ENCODE measurements around the gene MAP9. TPM values are rescaled to one million over a fixed set of nuclear protein-coding genes. Genes with fewer than 3 reads are reported as not detected.

The MAP9 gene
- total and polyA plus RNA-seq, 2 of the 4 experiments (the other 2 are of a cell fraction): 4.0 to 6.6 TPM

GRCh38 chr4:155322782-155323181, 54.0 kb downstream of the MAP9 start:
- dilution Hi-C loops (cut with HindIII; ENCODE audit: low sequenced_read_pairs, unreplicated experiment): no loop called here
- Histone ChIP-seq H2AFZ (replicated peaks; ENCODE audit: low read length, poor library complexity) (no peak overlapping the region), H3K4me1 (ENCODE audit: control insufficient read depth, insufficient read depth, low read length) (no peaks in the 10 kb centered on the region), H3K14ac (replicated peaks; ENCODE audit: low read depth, low read length) (no peak overlapping the region), H4K20me1 (ENCODE audit: insufficient read depth, low read length) (no peaks in the 10 kb centered on the region), H3K23ac (ENCODE audit: low read depth, low read length) (no peak overlapping the region), H3K36me3 (ENCODE audit: control insufficient read depth, insufficient read depth, low read length) (no peaks in the 10 kb centered on the region), H2BK120ac (ENCODE audit: low read depth, low read length) (no peak overlapping the region), H3K9me1 (ENCODE audit: insufficient read depth, low read length) (no peaks in the 10 kb centered on the region), H3K79me1 (ENCODE audit: low read depth in 1 of 2, low read length in 2 of 2) (no peaks in the 10 kb centered on the region), H3K4me3 (ENCODE audit: insufficient read depth, low read depth, low read length) (no peak overlapping the region), H2AK9ac (replicated peaks; ENCODE audit: low read depth, low read length, poor library complexity) (no peak overlapping the region), H2AK5ac (ENCODE audit: low read depth, low read length) (no peak overlapping the region), H4K91ac (ENCODE audit: insufficient read depth, low read depth, low read length) (no peak overlapping the region), H3K27ac (ENCODE audit: insufficient read depth, low read length) (no peak overlapping the region), H3K18ac (ENCODE audit: low read depth, low read length) (no peak overlapping the region), H2BK15ac (ENCODE audit: low read depth, low read length) (no peak overlapping the region), H3K4ac (ENCODE audit: low read depth, low read length) (no peak overlapping the region), H2BK20ac (ENCODE audit: low read depth, low read length) (no peak overlapping the region), H3K9ac (ENCODE audit: low read depth, low read length) (no peak overlapping the region), H4K5ac (ENCODE audit: low read depth, low read length) (no peak overlapping the region), H2BK5ac (ENCODE audit: low read depth, low read length, poor library complexity, severe bottlenecking) (no peak overlapping the region), H3K27me3 (ENCODE audit: control insufficient read depth, insufficient read depth, low read length) (no peaks in the 10 kb centered on the region; the same call in 1 of the 2 replicates), H3K9me3 (ENCODE audit: control insufficient read depth, insufficient read depth, low read length) (no peaks in the 10 kb centered on the region), H3K56ac (ENCODE audit: extremely low read depth, insufficient read depth, low read length) (no peak overlapping the region), H3K4me2 (ENCODE audit: low read depth, low read length) (no peak overlapping the region), H4K8ac (ENCODE audit: low read depth in 2 of 2, low read length in 2 of 2) (no peak overlapping the region)
- ChIA-PET CTCF (no interaction called here), POLR2A (ENCODE audit: unreplicated experiment) (no interaction called here)
- no peak for ATAC-seq (ENCODE audit: low read depth)
- DNase-seq: no peak
- no TSS peak for BruUV-seq (replicated peaks)
- no CpG with 5 or more reads among the region's 2 CpGs for WGBS, 2 experiments (ENCODE audit: extremely low coverage in 2 of 2, insufficient read length in 1 of 2)
- in situ Hi-C loops (cut with MboI; ENCODE audit: low sequenced_read_pairs): no loop called here
- intact Hi-C loops (cut with micrococcal nuclease): no loop called here
- no peak for TF ChIP-seq POLR2A (IDR thresholded peaks at IDR 0.05; ENCODE audit: low read depth, low read length)
- TF ChIP-seq CEBPB (IDR thresholded peaks at IDR 0.05; ENCODE audit: low read depth, low read length): no peak
- TF ChIP-seq CHD1 (IDR thresholded peaks at IDR 0.05; ENCODE audit: low read depth, low read length): no peak
- no peak for TF ChIP-seq SMC3 (IDR thresholded peaks at IDR 0.05; ENCODE audit: low read depth, low read length)
- no peak for TF ChIP-seq ELK1 (IDR thresholded peaks at IDR 0.05; ENCODE audit: borderline replicate concordance, low read depth, low read length)
- no peak for TF ChIP-seq RFX5 (IDR thresholded peaks at IDR 0.05; ENCODE audit: low read depth, low read length)
- TF ChIP-seq, protein P1, sequence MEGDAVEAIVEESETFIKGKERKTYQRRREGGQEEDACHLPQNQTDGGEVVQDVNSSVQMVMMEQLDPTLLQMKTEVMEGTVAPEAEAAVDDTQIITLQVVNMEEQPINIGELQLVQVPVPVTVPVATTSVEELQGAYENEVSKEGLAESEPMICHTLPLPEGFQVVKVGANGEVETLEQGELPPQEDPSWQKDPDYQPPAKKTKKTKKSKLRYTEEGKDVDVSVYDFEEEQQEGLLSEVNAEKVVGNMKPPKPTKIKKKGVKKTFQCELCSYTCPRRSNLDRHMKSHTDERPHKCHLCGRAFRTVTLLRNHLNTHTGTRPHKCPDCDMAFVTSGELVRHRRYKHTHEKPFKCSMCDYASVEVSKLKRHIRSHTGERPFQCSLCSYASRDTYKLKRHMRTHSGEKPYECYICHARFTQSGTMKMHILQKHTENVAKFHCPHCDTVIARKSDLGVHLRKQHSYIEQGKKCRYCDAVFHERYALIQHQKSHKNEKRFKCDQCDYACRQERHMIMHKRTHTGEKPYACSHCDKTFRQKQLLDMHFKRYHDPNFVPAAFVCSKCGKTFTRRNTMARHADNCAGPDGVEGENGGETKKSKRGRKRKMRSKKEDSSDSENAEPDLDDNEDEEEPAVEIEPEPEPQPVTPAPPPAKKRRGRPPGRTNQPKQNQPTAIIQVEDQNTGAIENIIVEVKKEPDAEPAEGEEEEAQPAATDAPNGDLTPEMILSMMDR (conservative IDR thresholded peaks at IDR 0.05; ENCODE audit: low read depth, low read length): no peak
- TF ChIP-seq RCOR1 (IDR thresholded peaks at IDR 0.05; ENCODE audit: insufficient replicate concordance, low read length): no peak
